Esophagus muscularis mucosa (tissue), 4 donors: ENCODE measurements around the gene CDH22. TPM values are rescaled to one million over a fixed set of nuclear protein-coding genes. Genes with fewer than 3 reads are reported as not detected.

ENCODE experiments used
- DNase-seq: peaks from one replicate; pipeline ENCODE4 v3.0.0-alpha.2; 2017; ENCODE audit errors: extremely low spot score
- H3K27ac ChIP-seq, 4 donors: fragments of 200-600 bp; sonication (generic); replicated peaks in 1 of 4; 1 replicate in 3 of 4; 2 replicates in 1 of 4; pipeline ENCODE4 v1.5.1; 2016 to 2019; ENCODE audit warnings: mild to moderate bottlenecking in 1 of 4
- H3K27me3 ChIP-seq, 4 donors: fragments of 200-600 bp; sonication (generic); one replicate each; pipeline versions ENCODE4 v1.5.1 to v1.6.0; 2016 to 2019
- H3K36me3 ChIP-seq, 4 donors: fragments of 200-600 bp; sonication (generic); one replicate each; pipeline ENCODE4 v1.5.1; 2016 to 2019
- H3K4me1 ChIP-seq, 4 donors: fragments of 200-600 bp; sonication (generic); one replicate each; pipeline ENCODE4 v1.5.1; 2016 to 2019
- H3K4me3 ChIP-seq, 4 donors: fragments of 200-600 bp; sonication (generic); 1 replicate in 2 of 4; 2 replicates in 2 of 4; pipeline ENCODE4 v1.5.1; 2016 to 2019; ENCODE audit warnings: mild to moderate bottlenecking in 4 of 4, moderate library complexity in 1 of 4
- H3K9me3 ChIP-seq, 4 donors: fragments of 200-600 bp; sonication (generic); 1 replicate in 3 of 4; 2 replicates in 1 of 4; pipeline ENCODE4 v1.5.1; 2016 to 2019
- EP300 ChIP-seq: sonication (generic); formaldehyde crosslinking; IDR thresholded peaks from one replicate; pipeline ENCODE4 v1.6.1; 2017; ENCODE audit warnings: antibody characterized with exemption
- POLR2A ChIP-seq: fragments of 450-650 bp; IDR thresholded peaks from one replicate; pipeline ENCODE4 v1.6.1; 2017; ENCODE audit warnings: antibody characterized with exemption, moderate library complexity, mild to moderate bottlenecking, low read depth
- POLR2AphosphoS5 ChIP-seq, 2 donors: sonication (generic); formaldehyde crosslinking; IDR thresholded peaks; one replicate each; pipeline ENCODE4 v1.6.1; 2017; ENCODE audit warnings: antibody characterized with exemption in 2 of 2
- WGBS: methylation state at CpG from one replicate; pipeline ENCODE4 v1.1.5; 2018; 5-methylcytosine and 5-hydroxymethylcytosine counted together
- intact Hi-C: fragments of 100-400 bp; cut with DNase I; formaldehyde crosslinking; loops from one replicate; pipeline ENCODE4 v1.15.1; 2023
- total RNA-seq, 4 donors: library from RNA; depleted of rRNA; stranded (reverse); fragments of >200 nt; gene quantifications; one replicate each; pipeline versions ENCODE4 v1.1.0 to v1.2.1, GENCODE V29; 2016
- TF ChIP-seq, protein P1 (sequence below), 3 experiments: fragments of 200-600 bp in 2 of 3; fragments of 450-650 bp in 1 of 3; sonication (generic) in 2 of 3; IDR thresholded peaks; one replicate each; pipeline ENCODE4 v1.5.1; 2017 to 2019; ENCODE audit warnings: antibody characterized with exemption in 3 of 3, mild to moderate bottlenecking in 2 of 3, moderate library complexity in 1 of 3

The CDH22 gene
- total RNA-seq, 4 donors from 2014 or later, result 0.17 to 0.69 (median 0.42) TPM; not detected in 1

DNA sequence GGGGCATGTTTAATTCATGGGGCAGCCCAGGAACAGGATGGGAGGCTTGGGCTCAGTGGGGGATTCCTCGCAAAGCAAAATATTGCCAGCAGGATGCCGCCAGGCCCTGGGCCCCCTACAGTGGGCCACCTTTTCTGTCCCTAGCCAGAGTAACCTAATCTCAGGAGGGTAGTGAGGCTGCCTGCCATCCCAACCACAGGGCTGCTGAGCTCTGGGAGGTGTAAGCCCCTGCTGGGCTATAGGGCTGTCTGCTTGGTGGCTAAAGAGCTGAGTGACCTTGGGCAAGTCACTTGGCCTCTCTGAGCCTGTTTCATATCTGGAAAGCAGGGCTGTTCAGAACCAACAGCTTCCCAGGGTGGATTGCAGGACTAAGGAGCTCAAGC lies 35.7 kb upstream of the CDH22 start:
- Histone ChIP-seq H3K36me3 (peaks cover 0 to 9% (median 6%) of the 10 kb centered on the region in 4 donors), H3K27ac (no peak overlapping the region), H3K4me1 (peaks cover 14 to 42% (median 32%) of the 10 kb centered on the region in 4 donors), H3K9me3 (no peaks in the 10 kb centered on the region), H3K4me3 (no peak overlapping the region), H3K27me3 (peaks cover 0 to 46% (median 16%) of the 10 kb centered on the region in 4 donors)
- intact Hi-C loops, result no loop called here
- no peak for DNase-seq
- TF ChIP-seq, protein P1, sequence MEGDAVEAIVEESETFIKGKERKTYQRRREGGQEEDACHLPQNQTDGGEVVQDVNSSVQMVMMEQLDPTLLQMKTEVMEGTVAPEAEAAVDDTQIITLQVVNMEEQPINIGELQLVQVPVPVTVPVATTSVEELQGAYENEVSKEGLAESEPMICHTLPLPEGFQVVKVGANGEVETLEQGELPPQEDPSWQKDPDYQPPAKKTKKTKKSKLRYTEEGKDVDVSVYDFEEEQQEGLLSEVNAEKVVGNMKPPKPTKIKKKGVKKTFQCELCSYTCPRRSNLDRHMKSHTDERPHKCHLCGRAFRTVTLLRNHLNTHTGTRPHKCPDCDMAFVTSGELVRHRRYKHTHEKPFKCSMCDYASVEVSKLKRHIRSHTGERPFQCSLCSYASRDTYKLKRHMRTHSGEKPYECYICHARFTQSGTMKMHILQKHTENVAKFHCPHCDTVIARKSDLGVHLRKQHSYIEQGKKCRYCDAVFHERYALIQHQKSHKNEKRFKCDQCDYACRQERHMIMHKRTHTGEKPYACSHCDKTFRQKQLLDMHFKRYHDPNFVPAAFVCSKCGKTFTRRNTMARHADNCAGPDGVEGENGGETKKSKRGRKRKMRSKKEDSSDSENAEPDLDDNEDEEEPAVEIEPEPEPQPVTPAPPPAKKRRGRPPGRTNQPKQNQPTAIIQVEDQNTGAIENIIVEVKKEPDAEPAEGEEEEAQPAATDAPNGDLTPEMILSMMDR (IDR thresholded peaks at IDR 0.05), result no peak
- TF ChIP-seq POLR2AphosphoS5 (IDR thresholded peaks at IDR 0.05) (no peak), POLR2A (no peak), EP300 (no peak)
- 45% methylated on average over 2 of the region's 2 CpGs for WGBS

DNA sequence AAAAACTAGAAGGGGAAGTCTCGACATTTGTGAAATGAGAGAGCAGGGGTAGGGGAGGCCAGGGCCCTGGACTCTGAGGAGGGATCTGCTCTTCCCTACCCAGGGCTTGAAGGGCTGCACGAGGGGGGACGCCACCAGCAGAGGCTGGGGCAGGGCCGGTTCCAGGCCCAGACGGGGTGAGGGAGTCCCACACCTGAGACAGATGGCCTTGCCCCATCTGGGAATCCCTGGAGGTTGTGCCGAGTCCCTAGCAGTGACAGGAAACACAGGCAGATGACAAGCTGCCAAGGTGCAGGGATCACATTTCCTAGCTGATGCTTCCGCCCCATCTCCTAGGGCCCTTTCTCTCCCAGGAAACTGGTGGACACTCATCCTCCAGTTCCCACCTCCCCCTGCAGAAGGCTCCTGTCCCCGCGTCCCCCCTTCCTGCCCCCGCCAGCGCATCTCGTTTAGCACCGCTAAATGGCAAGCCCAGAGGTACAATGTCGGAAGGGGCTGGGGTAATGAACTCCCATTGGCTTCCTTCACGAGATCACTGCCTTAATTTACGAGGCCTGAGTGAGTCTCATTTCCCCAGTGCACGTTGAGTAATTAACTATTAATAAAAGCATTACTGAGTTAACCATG lies 35.2 kb upstream of the CDH22 start:
- TF ChIP-seq POLR2AphosphoS5 (IDR thresholded peaks at IDR 0.05), result no peak
- TF ChIP-seq POLR2A, result no peak
- TF ChIP-seq, protein P1 (IDR thresholded peaks at IDR 0.05), result no peak
- no peak for TF ChIP-seq EP300
- H3K27ac ChIP-seq, result no peak overlapping the region
- 13% methylated on average over 16 of the region's 17 CpGs for WGBS
- H3K4me3 ChIP-seq, result peak overlapping the region in 2 of 4 donors; percentile 0 to 14
- no peaks in the 10 kb centered on the region for H3K9me3 ChIP-seq
- H3K4me1 ChIP-seq, result peaks cover 12 to 37% (median 27%) of the 10 kb centered on the region in 4 donors
- intact Hi-C loops, result no loop called here
- H3K36me3 ChIP-seq, result peaks cover 0 to 9% (median 6%) of the 10 kb centered on the region in 4 donors
- DNase-seq, result no peak
- peaks cover 0 to 51% (median 19%) of the 10 kb centered on the region in 4 donors for H3K27me3 ChIP-seq

GRCh38 chr20:46342451-46343347 lies 34.4 kb upstream of the CDH22 start:
- Histone ChIP-seq H3K4me3 (peak overlapping the region in 2 of 4 donors; percentile 0 to 14), H3K27me3 (peaks cover 0 to 58% (median 20%) of the 10 kb centered on the region in 4 donors), H3K27ac (no peak overlapping the region), H3K4me1 (peaks cover 6 to 31% (median 20%) of the 10 kb centered on the region in 4 donors), H3K9me3 (no peaks in the 10 kb centered on the region), H3K36me3 (peaks cover 0 to 7% (median 5%) of the 10 kb centered on the region in 4 donors)
- TF ChIP-seq POLR2AphosphoS5 (IDR thresholded peaks at IDR 0.05) (no peak), EP300 (no peak), POLR2A (no peak)
- TF ChIP-seq, protein P1 (IDR thresholded peaks at IDR 0.05), result no peak
- DNase-seq, result no peak
- 57% methylated on average over 16 of the region's 17 CpGs for WGBS
- intact Hi-C loops, result no loop called here

DNA sequence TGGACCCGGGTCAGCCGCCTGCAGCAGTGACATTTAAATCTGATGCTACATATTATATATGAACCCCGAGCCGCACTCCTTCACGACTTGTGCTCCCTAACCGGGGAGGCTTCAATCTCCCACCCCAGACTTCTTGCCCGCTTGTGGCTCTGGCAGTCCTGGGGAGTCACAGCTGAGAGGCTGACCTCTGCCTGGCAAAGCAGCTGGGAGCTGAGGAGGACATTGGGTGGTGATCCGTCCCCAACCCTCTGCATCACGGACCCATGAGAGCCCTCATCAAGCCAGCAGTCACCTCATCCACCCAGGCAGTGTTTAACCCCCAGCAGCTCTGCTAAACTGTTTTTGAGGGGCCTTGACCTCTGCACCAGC lies 33.7 kb upstream of the CDH22 start:
- TF ChIP-seq, protein P1 (IDR thresholded peaks at IDR 0.05), result no peak
- TF ChIP-seq EP300 (no peak), POLR2A (no peak), POLR2AphosphoS5 (IDR thresholded peaks at IDR 0.05) (no peak)
- no peaks in the 10 kb centered on the region for H3K9me3 ChIP-seq
- H3K4me1 ChIP-seq, result peaks cover 6 to 31% (median 19%) of the 10 kb centered on the region in 4 donors
- H3K27me3 ChIP-seq, result peaks cover 0 to 65% (median 25%) of the 10 kb centered on the region in 4 donors
- DNase-seq, result no peak
- 58% methylated on average over 7 of the region's 9 CpGs for WGBS
- no peak overlapping the region for H3K27ac ChIP-seq
- intact Hi-C loops, result no loop called here
- H3K36me3 ChIP-seq, result peaks cover 0 to 7% (median 3%) of the 10 kb centered on the region in 4 donors
- no peak overlapping the region for H3K4me3 ChIP-seq
